OCI-LY3 (cell line): ENCODE results near the gene MIPOL1.
"Not testable (repeated sequence)": the region's sequence is repeated elsewhere in the genome, so short reads cannot be mapped to it uniquely, and the experiment has no call there.

Experiments used
- H2AFZ ChIP-seq: fragments of 200-600, 300-600 bp; shearing (Covaris generic); 2 replicates; pipeline ENCODE4 v1.6.0; 2014; ENCODE audit warnings: antibody characterized with exemption, low read depth, low read length
- H3K27ac ChIP-seq: fragments of 200-600, 300-600 bp; sonication (generic); 2 replicates; pipeline ENCODE4 v1.5.1; 2014; ENCODE audit warnings: mild to moderate bottlenecking, low read length, moderate library complexity, mixed read lengths
- H3K27me3 ChIP-seq: fragments of 200-600, 300-600 bp; sonication (generic); 2 replicates; pipeline ENCODE4 v1.6.1; 2014; ENCODE audit warnings: low read depth, low read length, mixed read lengths
- H3K36me3 ChIP-seq: fragments of 200-600, 300-600 bp; sonication (generic); replicated peaks from 2 replicates; pipeline ENCODE3; 2014; ENCODE audit warnings: low read depth, low read length, mixed read lengths
- H3K4me1 ChIP-seq: fragments of 300-600, 200-600 bp; sonication (generic); 2 replicates; pipeline ENCODE4 v1.6.1; 2014; ENCODE audit warnings: low read length, mixed read lengths
- H3K4me2 ChIP-seq: fragments of 200-600, 300-600 bp; sonication (generic); 2 replicates; pipeline ENCODE4 v1.6.1; 2014; ENCODE audit warnings: low read length, mixed read lengths
- H3K4me3 ChIP-seq: fragments of 300-600, 200-600 bp; sonication (generic); 2 replicates; pipeline ENCODE4 v1.5.1; 2014; ENCODE audit warnings: antibody characterized with exemption, mild to moderate bottlenecking, low read length, moderate library complexity
- H3K79me2 ChIP-seq: fragments of 300-600, 200-600 bp; shearing (Covaris generic); 2 replicates; pipeline ENCODE4 v1.6.1; 2014; ENCODE audit warnings: mild to moderate bottlenecking, low read length, mixed read lengths
- H3K9ac ChIP-seq: fragments of 300-600, 200-600 bp; shearing (Covaris generic); 2 replicates; pipeline ENCODE4 v1.6.0; 2014; ENCODE audit warnings: mild to moderate bottlenecking, low read length, moderate library complexity
- H3K9me3 ChIP-seq: fragments of 200-600, 300-600 bp; shearing (Covaris generic); 2 replicates; pipeline ENCODE4 v1.6.1; 2014; ENCODE audit warnings: low read length, mixed read lengths; ENCODE audit not compliant: insufficient read depth
- H4K20me1 ChIP-seq: fragments of 200-600, 300-600 bp; sonication (generic); 2 replicates; pipeline ENCODE4 v1.6.1; 2016; ENCODE audit warnings: low read length, mixed read lengths; ENCODE audit not compliant: insufficient read depth
- EZH2phosphoT487 ChIP-seq: fragments of 200-600 bp; shearing (Covaris generic); IDR thresholded peaks from 2 replicates; pipeline ENCODE4 v1.6.1; 2018; ENCODE audit warnings: antibody characterized with exemption, mixed run types, low read depth
- TF ChIP-seq, protein P1 (sequence below): fragments of 200-600, 300-600 bp; sonication (generic); IDR thresholded peaks from 2 replicates; pipeline ENCODE4 v1.5.1; 2014; ENCODE audit warnings: antibody characterized with exemption, low read length, low read depth

Gene MIPOL1

DNA sequence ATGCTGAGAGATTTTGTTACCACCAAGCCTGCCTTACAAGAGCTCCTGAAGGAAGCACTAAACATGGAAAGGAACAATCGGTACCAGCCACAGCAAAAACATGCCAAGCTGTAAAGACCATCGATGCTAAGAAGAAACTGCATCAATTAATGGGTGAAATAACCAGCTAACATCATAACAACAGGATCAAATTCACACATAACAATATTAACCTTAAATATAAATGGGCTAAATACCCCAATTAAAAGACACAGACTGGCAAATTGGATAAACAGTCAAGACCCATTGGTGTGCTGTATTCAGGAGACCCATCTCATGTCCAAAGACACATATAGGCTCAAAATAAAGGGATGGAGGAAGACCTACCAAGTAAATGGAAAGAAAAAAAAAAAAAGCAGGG, 8.0 kb upstream of the MIPOL1 start:
- H3K4me3 ChIP-seq, H3K79me2 ChIP-seq, H4K20me1 ChIP-seq, H3K36me3 ChIP-seq, H3K27ac ChIP-seq, H3K4me2 ChIP-seq, H3K27me3 ChIP-seq, H3K9ac ChIP-seq, H3K4me1 ChIP-seq, H2AFZ ChIP-seq, H3K9me3 ChIP-seq: not testable (repeated sequence)

DNA sequence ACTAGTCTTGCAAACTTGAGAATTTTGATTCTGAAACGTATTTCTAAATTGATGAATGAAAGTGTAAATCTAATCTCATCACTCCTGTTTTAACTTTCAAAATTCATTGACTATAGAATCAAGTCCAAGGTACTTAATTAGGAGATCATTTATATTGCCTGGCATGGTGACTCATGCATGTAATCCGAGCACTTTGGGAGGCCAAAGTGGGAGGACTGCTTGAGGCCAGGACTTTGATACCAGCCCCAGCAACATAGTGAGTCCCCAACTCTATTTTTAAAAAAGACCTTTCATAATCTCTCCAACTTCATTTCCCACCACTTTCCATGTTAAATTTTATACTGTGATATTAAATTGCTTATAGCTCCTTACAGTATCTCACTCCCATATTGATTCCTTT, 3.0 kb upstream of the MIPOL1 start:
- Histone ChIP-seq H3K79me2 (no peaks in the 10 kb centered on the region), H3K4me3 (no peak overlapping the region), H3K27ac (no peak overlapping the region), H3K4me1 (no peaks in the 10 kb centered on the region), H3K4me2 (no peak overlapping the region), H2AFZ (no peak overlapping the region), H4K20me1 (no peaks in the 10 kb centered on the region), H3K36me3 (no peaks in the 10 kb centered on the region), H3K27me3 (no peaks in the 10 kb centered on the region), H3K9me3 (no peaks in the 10 kb centered on the region), H3K9ac (no peak overlapping the region)
- TF ChIP-seq EZH2phosphoT487: no peak
- TF ChIP-seq, protein P1, sequence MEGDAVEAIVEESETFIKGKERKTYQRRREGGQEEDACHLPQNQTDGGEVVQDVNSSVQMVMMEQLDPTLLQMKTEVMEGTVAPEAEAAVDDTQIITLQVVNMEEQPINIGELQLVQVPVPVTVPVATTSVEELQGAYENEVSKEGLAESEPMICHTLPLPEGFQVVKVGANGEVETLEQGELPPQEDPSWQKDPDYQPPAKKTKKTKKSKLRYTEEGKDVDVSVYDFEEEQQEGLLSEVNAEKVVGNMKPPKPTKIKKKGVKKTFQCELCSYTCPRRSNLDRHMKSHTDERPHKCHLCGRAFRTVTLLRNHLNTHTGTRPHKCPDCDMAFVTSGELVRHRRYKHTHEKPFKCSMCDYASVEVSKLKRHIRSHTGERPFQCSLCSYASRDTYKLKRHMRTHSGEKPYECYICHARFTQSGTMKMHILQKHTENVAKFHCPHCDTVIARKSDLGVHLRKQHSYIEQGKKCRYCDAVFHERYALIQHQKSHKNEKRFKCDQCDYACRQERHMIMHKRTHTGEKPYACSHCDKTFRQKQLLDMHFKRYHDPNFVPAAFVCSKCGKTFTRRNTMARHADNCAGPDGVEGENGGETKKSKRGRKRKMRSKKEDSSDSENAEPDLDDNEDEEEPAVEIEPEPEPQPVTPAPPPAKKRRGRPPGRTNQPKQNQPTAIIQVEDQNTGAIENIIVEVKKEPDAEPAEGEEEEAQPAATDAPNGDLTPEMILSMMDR: no peak

DNA sequence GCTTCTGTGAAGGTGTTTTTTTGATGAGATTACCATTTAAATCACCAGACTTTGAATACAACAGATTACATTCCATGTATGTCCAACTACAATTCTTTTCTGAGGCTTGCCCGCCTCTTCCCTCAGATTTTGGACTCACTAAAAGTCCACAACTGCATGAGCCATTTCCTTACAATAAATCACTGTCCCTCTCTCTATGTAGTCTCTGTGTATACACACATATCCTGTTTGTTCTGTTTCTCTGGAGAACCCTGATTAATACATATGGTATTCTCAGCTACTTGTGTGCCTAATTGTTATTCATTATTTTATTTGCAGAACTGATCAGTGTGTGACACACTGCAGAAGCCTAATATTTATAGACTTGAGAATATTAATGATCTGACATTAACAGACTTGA, 2.4 kb upstream of the MIPOL1 start:
- Histone ChIP-seq H3K36me3 (no peaks in the 10 kb centered on the region), H3K4me2 (no peak overlapping the region), H4K20me1 (no peaks in the 10 kb centered on the region), H3K4me1 (no peaks in the 10 kb centered on the region), H2AFZ (no peak overlapping the region), H3K9ac (no peak overlapping the region), H3K27me3 (no peaks in the 10 kb centered on the region), H3K4me3 (no peak overlapping the region), H3K79me2 (no peaks in the 10 kb centered on the region), H3K9me3 (no peaks in the 10 kb centered on the region), H3K27ac (no peak overlapping the region)
- TF ChIP-seq, protein P1: no peak
- no peak for TF ChIP-seq EZH2phosphoT487

DNA sequence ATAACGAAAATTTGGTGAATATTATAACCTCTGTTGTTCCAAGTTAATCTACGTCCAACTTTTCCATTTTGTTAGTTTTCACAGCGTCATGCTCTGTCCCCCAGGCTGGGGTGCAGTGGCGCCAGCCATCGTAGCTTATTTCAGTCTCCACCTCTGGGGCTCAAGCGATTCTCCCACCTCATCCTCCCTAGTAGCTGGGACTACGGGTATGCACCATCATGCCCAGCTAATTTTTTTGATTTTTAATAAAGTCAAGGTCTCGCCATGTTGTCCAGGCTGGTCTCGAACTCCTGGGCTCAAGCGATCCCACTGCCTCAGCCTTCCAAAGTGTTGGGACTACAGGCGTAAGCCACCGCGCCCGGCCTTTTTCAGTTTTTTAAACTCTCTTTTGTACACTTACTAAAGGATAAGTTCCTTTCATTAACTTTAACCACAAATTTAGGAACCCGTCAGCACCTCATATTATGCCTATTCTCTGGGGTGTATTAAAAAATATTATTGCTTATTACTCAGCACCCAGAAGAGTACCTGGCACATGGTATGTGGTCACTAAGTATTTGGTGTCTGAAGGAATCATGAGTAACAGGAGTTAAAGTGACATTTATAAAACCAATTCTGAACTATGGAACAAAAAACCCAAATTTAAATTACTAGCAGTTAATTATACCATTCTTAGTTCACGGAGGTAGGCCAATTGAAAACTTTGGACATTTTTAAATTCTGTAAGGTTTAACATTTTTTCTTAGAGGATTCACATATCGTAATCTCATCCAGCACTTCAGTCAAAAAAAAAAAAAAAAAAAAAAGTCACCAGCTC, 925 bp upstream of the MIPOL1 start:
- Histone ChIP-seq H3K4me2 (no peak overlapping the region), H3K36me3 (no peaks in the 10 kb centered on the region), H3K27me3 (no peaks in the 10 kb centered on the region), H3K27ac (no peak overlapping the region), H3K4me1 (no peaks in the 10 kb centered on the region), H3K4me3 (no peak overlapping the region), H3K79me2 (no peaks in the 10 kb centered on the region), H3K9ac (no peak overlapping the region), H3K9me3 (no peaks in the 10 kb centered on the region), H2AFZ (no peak overlapping the region), H4K20me1 (no peaks in the 10 kb centered on the region)
- no peak for TF ChIP-seq EZH2phosphoT487
- TF ChIP-seq, protein P1: no peak

DNA sequence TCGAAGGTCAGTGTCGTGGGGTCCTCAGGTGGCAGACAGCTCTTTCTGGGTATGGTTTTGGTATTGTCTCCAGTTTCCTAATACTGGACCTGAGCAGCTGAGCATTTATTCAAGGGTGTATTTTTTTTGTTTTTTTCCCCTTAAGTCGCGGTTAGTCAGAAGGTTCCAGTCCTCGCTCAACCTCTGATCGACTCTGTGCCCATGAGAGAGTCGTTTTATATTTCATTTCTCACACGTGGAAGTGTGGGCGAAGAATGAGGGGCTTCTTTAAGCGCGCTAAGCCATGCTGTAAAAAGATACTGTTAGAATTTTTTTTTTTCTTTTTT, 499 bp downstream of the MIPOL1 start:
- Histone ChIP-seq H4K20me1 (no peaks in the 10 kb centered on the region), H3K9me3 (no peaks in the 10 kb centered on the region), H3K27ac (no peak overlapping the region), H3K27me3 (no peaks in the 10 kb centered on the region), H3K4me2 (no peak overlapping the region), H3K79me2 (no peaks in the 10 kb centered on the region), H2AFZ (no peak overlapping the region), H3K36me3 (no peaks in the 10 kb centered on the region), H3K4me1 (no peaks in the 10 kb centered on the region), H3K4me3 (no peak overlapping the region), H3K9ac (no peak overlapping the region)
- TF ChIP-seq, protein P1: no peak
- no peak for TF ChIP-seq EZH2phosphoT487
